Endothelial cell of umbilical vein (primary cell): ENCODE data around the gene ENKUR. TPM values are rescaled to one million over a fixed set of nuclear protein-coding genes. Genes with fewer than 3 reads are reported as not detected.

ENCODE experiments used
- BruUV-seq: library from RNA; stranded (reverse); fragments of 400-500 nt; replicated peaks from 2 replicates; lab custom pipeline; 2021; lab: Mats Ljungman, UMichigan
- CTCF ChIA-PET: fragments of 300-600, 350-600 bp; sonication (Branson Sonifier 250); formaldehyde crosslinking; loops from one replicate; lab custom pipeline; 2021; ENCODE audit warnings: antibody characterized with exemption, inconsistent platforms; lab: Charles Lee
- POLR2A ChIA-PET: fragments of 300-600, 350-600 bp; sonication (Branson Sonifier 250); formaldehyde crosslinking; loops from one replicate; lab custom pipeline; 2021; ENCODE audit warnings: antibody characterized with exemption, inconsistent platforms; lab: Charles Lee
- DNase-seq: peaks from one replicate; pipeline ENCODE4 v3.0.0-alpha.2; 2011; ENCODE audit warnings: low read depth, low spot score
- FAIRE-seq: peaks from 2 replicates; lab custom pipeline; 2011; peaks lifted over from hg19 to GRCh38; lab: Jason Lieb, UNC
- H2AFZ ChIP-seq: 2 replicates; pipeline ENCODE4 v1.6.0; 2012; ENCODE audit warnings: low read depth, low read length, control low read depth, inconsistent platforms
- H3K27ac ChIP-seq: 2 replicates; pipeline ENCODE4 v1.5.1; 2011; ENCODE audit warnings: low read depth, mild to moderate bottlenecking, control low read depth, low read length, moderate library complexity; ENCODE audit not compliant: insufficient read depth
- H3K27me3 ChIP-seq, 2 experiments: 2 replicates each; pipeline versions ENCODE4 v1.6.0 to v1.6.1; 2011; ENCODE audit warnings: low read length in 2 of 2, mixed read lengths in 1 of 2; ENCODE audit not compliant: control insufficient read depth in 2 of 2, insufficient read depth in 2 of 2
- H3K36me3 ChIP-seq, 2 experiments: 2 replicates in 1 of 2; 3 replicates in 1 of 2; pipeline ENCODE4 v1.5.1; 2011; ENCODE audit warnings: low read length in 2 of 2, mild to moderate bottlenecking in 1 of 2, moderate library complexity in 1 of 2; ENCODE audit not compliant: control insufficient read depth in 2 of 2, insufficient read depth in 2 of 2; ENCODE audit errors: extremely low read depth in 1 of 2
- H3K4me1 ChIP-seq: 3 replicates; pipeline ENCODE4 v1.5.1; 2011; ENCODE audit warnings: mild to moderate bottlenecking, low read length; ENCODE audit not compliant: control insufficient read depth, insufficient read depth; ENCODE audit errors: extremely low read depth
- H3K4me2 ChIP-seq: 2 replicates; pipeline ENCODE4 v1.6.1; 2011; ENCODE audit warnings: low read length, control low read depth, mixed read lengths; ENCODE audit not compliant: insufficient read depth
- H3K4me3 ChIP-seq, 3 experiments: fragments of 200-600 bp in 1 of 3; sonication (generic), shearing (Covaris generic) in 1 of 3; replicated peaks in 1 of 3; 2 replicates each; pipeline ENCODE4 v1.5.1; 2011 to 2016; ENCODE audit warnings: control low read depth in 3 of 3, low read length in 3 of 3, mild to moderate bottlenecking in 2 of 3, inconsistent platforms in 1 of 3, low read depth in 1 of 3, moderate library complexity in 1 of 3; ENCODE audit not compliant: insufficient read depth in 1 of 3
- H3K79me2 ChIP-seq: 2 replicates; pipeline ENCODE4 v1.6.0; 2012; ENCODE audit warnings: low read length, inconsistent platforms; ENCODE audit not compliant: control insufficient read depth, insufficient read depth
- H3K9ac ChIP-seq: replicated peaks from 2 replicates; pipeline ENCODE3; 2011; ENCODE audit warnings: low read length, control low read depth; ENCODE audit not compliant: insufficient read depth; ENCODE audit errors: extremely low read depth
- H3K9me1 ChIP-seq: replicated peaks from 3 replicates; pipeline ENCODE4 v1.6.0; 2011; ENCODE audit warnings: mild to moderate bottlenecking, low read length; ENCODE audit not compliant: control insufficient read depth, insufficient read depth; ENCODE audit errors: extremely low read depth
- H3K9me3 ChIP-seq: replicated peaks from 2 replicates; pipeline ENCODE4 v1.5.1; 2012; ENCODE audit warnings: low read length, inconsistent platforms; ENCODE audit not compliant: control insufficient read depth, insufficient read depth
- H4K20me1 ChIP-seq: replicated peaks from 2 replicates; pipeline ENCODE3; 2011; ENCODE audit warnings: mild to moderate bottlenecking, low read length; ENCODE audit not compliant: control insufficient read depth, insufficient read depth; ENCODE audit errors: extremely low read depth
- CTCF ChIP-seq, 2 donors: IDR thresholded peaks; 1 replicate in 1 of 2; 2 replicates in 1 of 2; pipeline ENCODE4 v1.5.1; 2011; ENCODE audit warnings: low read length in 2 of 2, mild to moderate bottlenecking in 2 of 2, moderate library complexity in 2 of 2, control low read depth in 1 of 2, inconsistent platforms in 1 of 2, low read depth in 1 of 2; ENCODE audit not compliant: insufficient read depth in 1 of 2; ENCODE audit errors: extremely low read depth in 1 of 2
- EZH2 ChIP-seq: IDR thresholded peaks from 2 replicates; pipeline ENCODE4 v1.6.1; 2012; ENCODE audit warnings: borderline replicate concordance, low read depth, mild to moderate bottlenecking, moderate library complexity, low read length, inconsistent platforms; ENCODE audit not compliant: severe bottlenecking
- FOS ChIP-seq: IDR thresholded peaks from 2 replicates; pipeline ENCODE4 v1.6.1; 2011; ENCODE audit warnings: mild to moderate bottlenecking, low read length, moderate library complexity, borderline replicate concordance; ENCODE audit not compliant: insufficient read depth
- GATA2 ChIP-seq: IDR thresholded peaks from 2 replicates; pipeline ENCODE4 v1.7.0; 2011; ENCODE audit warnings: low read depth, mild to moderate bottlenecking, moderate library complexity, mixed read lengths, low read length; ENCODE audit not compliant: insufficient read length, insufficient read depth
- JUN ChIP-seq: IDR thresholded peaks from 2 replicates; pipeline ENCODE4 v1.6.1; 2011; ENCODE audit warnings: borderline replicate concordance, low read depth; ENCODE audit not compliant: insufficient read length, insufficient read depth
- MAX ChIP-seq: IDR thresholded peaks from 2 replicates; pipeline ENCODE4 v1.6.1; 2011; ENCODE audit not compliant: insufficient read depth, insufficient read length
- MYC ChIP-seq: IDR thresholded peaks from one replicate; pipeline ENCODE4 v1.6.1; 2011; ENCODE audit warnings: mild to moderate bottlenecking, low read depth, low read length
- POLR2A ChIP-seq: IDR thresholded peaks from 2 replicates; pipeline ENCODE4 v1.6.1; 2012; ENCODE audit warnings: low read depth, mild to moderate bottlenecking, control low read depth, low read length
- POLR2AphosphoS5 ChIP-seq: IDR thresholded peaks from 2 replicates; pipeline ENCODE4 v1.6.1; 2012; ENCODE audit warnings: low read depth, mild to moderate bottlenecking, control low read depth, low read length, moderate library complexity; ENCODE audit not compliant: insufficient read depth
- dilution Hi-C: fragments of 300-500 bp; cut with MboI; formaldehyde crosslinking; loops from one replicate; pipeline ENCODE4 v1.15.0; 2019; ENCODE audit warnings: low sequenced_read_pairs; ENCODE audit not compliant: extremely low pct_ligation_motif_present
- intact Hi-C: fragments of 100-400 bp; cut with micrococcal nuclease; formaldehyde crosslinking; loops from one replicate; pipeline ENCODE4 v1.10.0; 2022
- polyA plus RNA-seq, 4 experiments: library from polyadenylated mRNA; depleted of rRNA in 3 of 4; stranded (reverse) in 3 of 4; unstranded in 1 of 4; fragments of >200 nt; gene quantifications; 2 replicates each; pipeline versions ENCODE4 v1.2.1 to v1.2.3, GENCODE V29; 2011 to 2012; ENCODE audit warnings: missing spikeins in 1 of 4
- small RNA-seq: library from RNA; depleted of rRNA; stranded (forward); fragments of <200 nt; gene quantifications from one replicate; pipeline ENCODE3, GENCODE V24; 2012; ENCODE audit warnings: low replicate concordance, low read depth; ENCODE audit not compliant: insufficient read depth, insufficient read length
- total RNA-seq: library from RNA; stranded (reverse); gene quantifications from 2 replicates; pipeline ENCODE4 v1.2.3, GENCODE V29; 2021

The ENKUR gene
- total and polyA plus RNA-seq, 2 donors (not counting 3 experiments of a cell fraction or from before 2014, with no cell fraction given), result 0.07 to 0.35 TPM

- dilution Hi-C loops (no loop called here), intact Hi-C loops (no loop called here)
- H3K27ac ChIP-seq, result no peak overlapping the region
- H3K79me2 ChIP-seq, result no peaks in the 10 kb centered on the region
- H3K36me3 ChIP-seq, result no peaks in the 10 kb centered on the region
- TF ChIP-seq MYC (no peak), POLR2AphosphoS5 (no peak), POLR2A (no peak), JUN (no peak), CTCF (IDR thresholded peaks at IDR 0.05; ENCODE audit: extremely low read depth in 1 of 2, insufficient read depth in 1 of 2, low read depth in 1 of 2, low read length in 2 of 2) (no peak), MAX (no peak), FOS (no peak), EZH2 (no peak), GATA2 (no peak)
- no peaks in the 10 kb centered on the region for H3K4me1 ChIP-seq
- ChIA-PET POLR2A (no interaction called here), CTCF (interaction anchor here (0.7 to 1.4 kb wide), 2 partner anchors 14 to 173 kb away, joined by 3 read pairs; no protein-coding TSS in a partner anchor)
- H3K9me3 ChIP-seq, result no peaks in the 10 kb centered on the region
- no peak overlapping the region for H2AFZ ChIP-seq
- no peaks in the 10 kb centered on the region for H3K27me3 ChIP-seq
- H4K20me1 ChIP-seq, result no peaks in the 10 kb centered on the region
- H3K9ac ChIP-seq, result no peak overlapping the region
- no peak overlapping the region for H3K4me3 ChIP-seq
- H3K9me1 ChIP-seq, result no peaks in the 10 kb centered on the region
- H3K4me2 ChIP-seq, result no peak overlapping the region
- BruUV-seq, result no TSS peak
- DNase-seq (no peak), FAIRE-seq (no peak)
Observed at GRCh38 chr10:24935504-24936292, 80.3 kb downstream of the ENKUR start.

Small RNA genes within 50 kb of the gene (small RNA-seq; reads per million reads assigned to genes)
- not detected for gene AL512598.1

Other genes with a start within 250 kb of the ENKUR start
- gene PRTFDC1, start 63.6 kb downstream of the ENKUR start, total RNA-seq, result 24.2 and 27.0 TPM in 2 replicates
- 12.7 and 22.0 TPM in 2 replicates for gene PRTFDC1, start 63.6 kb downstream of the ENKUR start, polyA plus RNA-seq
- 1.9 and 2.1 TPM in 2 replicates for gene THNSL1, start 454 bp upstream of the ENKUR start, total RNA-seq
- gene THNSL1, start 454 bp upstream of the ENKUR start, polyA plus RNA-seq, result 0.38 and 0.52 TPM in 2 replicates
- not detected in 2 replicates for gene GPR158, start 158.8 kb upstream of the ENKUR start, total RNA-seq
- gene GPR158, start 158.8 kb upstream of the ENKUR start, polyA plus RNA-seq, result not detected in 2 replicates